ENCODE measurements around the gene CAPS.

DNA sequence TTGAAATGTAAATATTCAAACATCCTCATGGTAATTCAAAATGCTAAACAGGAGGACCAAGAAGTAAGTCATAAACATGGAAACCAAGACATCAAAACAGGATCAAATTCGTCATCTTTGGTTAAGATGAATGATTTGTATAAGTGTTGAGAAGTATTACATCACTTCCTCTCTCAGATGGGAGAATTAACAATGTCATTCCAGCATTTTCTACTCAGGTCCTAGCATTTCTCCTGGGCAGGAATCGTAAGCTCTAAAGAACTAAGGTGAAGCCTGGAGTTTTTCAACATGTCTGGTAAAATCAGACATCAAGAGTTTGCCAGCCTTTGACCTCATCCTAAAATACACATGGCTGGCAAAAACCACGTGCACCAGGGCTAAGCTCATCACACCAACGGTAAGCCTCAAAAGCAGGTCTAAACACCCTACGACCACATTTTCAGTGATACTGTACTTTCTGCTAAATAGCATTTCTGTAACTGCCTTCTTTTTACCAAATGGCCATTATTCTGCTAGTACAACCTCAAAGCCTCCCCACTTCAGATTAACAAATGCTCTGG lies 39.1 kb downstream of the CAPS start:
- TF ChIP-seq SNAI2 (CRISPR knock-in tag; IDR thresholded peaks at IDR 0.05) (no peak), BACH2 (CRISPR knock-in tag; IDR thresholded peaks at IDR 0.05; ENCODE audit: borderline replicate concordance) (no peak), ZFP3 (CRISPR knock-in tag; IDR thresholded peaks at IDR 0.05) (no peak), POU6F1 (CRISPR knock-in tag; IDR thresholded peaks at IDR 0.05; ENCODE audit: borderline replicate concordance, low read depth) (no peak), ZFP30 (CRISPR knock-in tag; IDR thresholded peaks at IDR 0.05) (no peak), TCF4 (CRISPR knock-in tag; IDR thresholded peaks at IDR 0.05; ENCODE audit: borderline replicate concordance) (no peak), TOX (CRISPR knock-in tag; IDR thresholded peaks at IDR 0.05; ENCODE audit: borderline replicate concordance) (no peak), GLIS3 (CRISPR knock-in tag; IDR thresholded peaks at IDR 0.05) (no peak), ARNTL (CRISPR knock-in tag; IDR thresholded peaks at IDR 0.05; ENCODE audit: borderline replicate concordance, low read depth) (no peak)
- TF ChIP-seq, protein P1, sequence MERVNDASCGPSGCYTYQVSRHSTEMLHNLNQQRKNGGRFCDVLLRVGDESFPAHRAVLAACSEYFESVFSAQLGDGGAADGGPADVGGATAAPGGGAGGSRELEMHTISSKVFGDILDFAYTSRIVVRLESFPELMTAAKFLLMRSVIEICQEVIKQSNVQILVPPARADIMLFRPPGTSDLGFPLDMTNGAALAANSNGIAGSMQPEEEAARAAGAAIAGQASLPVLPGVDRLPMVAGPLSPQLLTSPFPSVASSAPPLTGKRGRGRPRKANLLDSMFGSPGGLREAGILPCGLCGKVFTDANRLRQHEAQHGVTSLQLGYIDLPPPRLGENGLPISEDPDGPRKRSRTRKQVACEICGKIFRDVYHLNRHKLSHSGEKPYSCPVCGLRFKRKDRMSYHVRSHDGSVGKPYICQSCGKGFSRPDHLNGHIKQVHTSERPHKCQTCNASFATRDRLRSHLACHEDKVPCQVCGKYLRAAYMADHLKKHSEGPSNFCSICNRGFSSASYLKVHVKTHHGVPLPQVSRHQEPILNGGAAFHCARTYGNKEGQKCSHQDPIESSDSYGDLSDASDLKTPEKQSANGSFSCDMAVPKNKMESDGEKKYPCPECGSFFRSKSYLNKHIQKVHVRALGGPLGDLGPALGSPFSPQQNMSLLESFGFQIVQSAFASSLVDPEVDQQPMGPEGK (CRISPR knock-in tag; IDR thresholded peaks at IDR 0.05; ENCODE audit: borderline replicate concordance), result no peak
